ENCODE data around the gene DERL3.

Gene DERL3

GRCh38 chr22:23826510-23827350 is 12.1 kb downstream of the DERL3 start:
- TF ChIP-seq CTCF (IDR thresholded peaks at IDR 0.05) = no peak

- no peak for TF ChIP-seq CTCF (IDR thresholded peaks at IDR 0.05)
Observed at GRCh38 chr22:23825246-23825905, 13.4 kb downstream of the DERL3 start.

- no peak for TF ChIP-seq CTCF (IDR thresholded peaks at IDR 0.05)
Observed at GRCh38 chr22:23824476-23825245, 14.1 kb downstream of the DERL3 start.

GRCh38 chr22:23823331-23823791 is 15.4 kb downstream of the DERL3 start:
- TF ChIP-seq CTCF (IDR thresholded peaks at IDR 0.05) = no peak

GRCh38 chr22:23822101-23822671 is 16.6 kb downstream of the DERL3 start:
- no peak for TF ChIP-seq CTCF (IDR thresholded peaks at IDR 0.05)

- no peak for TF ChIP-seq CTCF (IDR thresholded peaks at IDR 0.05)
Observed at GRCh38 chr22:23820748-23821211, 18.0 kb downstream of the DERL3 start.

- TF ChIP-seq CTCF (IDR thresholded peaks at IDR 0.05) = no peak
Observed at GRCh38 chr22:23818541-23818940, 20.3 kb downstream of the DERL3 start.

Data from LNCAP (cell line).